Neural cell (in vitro differentiated cells): ENCODE measurements around the gene LHX4.

Experiments used
- EZH2 ChIP-seq: fragments of 200-600, 300-800 bp; shearing (Covaris generic), sonication (generic); IDR thresholded peaks from 2 replicates; pipeline ENCODE4 v1.6.1; 2014; ENCODE audit warnings: antibody characterized with exemption, low read length, borderline replicate concordance, mild to moderate bottlenecking; ENCODE audit not compliant: insufficient read depth, poor library complexity, severe bottlenecking
- MXI1 ChIP-seq: fragments of 450-650 bp; conservative IDR thresholded peaks from 2 replicates; pipeline ENCODE4 v1.6.1; 2014; ENCODE audit warnings: antibody characterized with exemption, mild to moderate bottlenecking; ENCODE audit not compliant: poor library complexity, severe bottlenecking
- RAD21 ChIP-seq: fragments of 450-650 bp; conservative IDR thresholded peaks from 2 replicates; pipeline ENCODE4 v1.6.1; 2014; ENCODE audit warnings: antibody characterized with exemption, mild to moderate bottlenecking, moderate library complexity
- SMC3 ChIP-seq: fragments of 450-650 bp; conservative IDR thresholded peaks from 2 replicates; pipeline ENCODE4 v1.6.1; 2014; ENCODE audit warnings: antibody characterized with exemption, mild to moderate bottlenecking, moderate library complexity; ENCODE audit not compliant: poor library complexity
- TAF1 ChIP-seq: IDR thresholded peaks from 2 replicates; pipeline ENCODE4 v1.6.1; 2012; ENCODE audit warnings: low read depth
- TF ChIP-seq, protein P1 (sequence below): IDR thresholded peaks from 2 replicates; pipeline ENCODE4 v1.6.1; 2012; ENCODE audit warnings: borderline replicate concordance
- TF ChIP-seq, protein P2 (sequence below): fragments of 450-650 bp; IDR thresholded peaks from 2 replicates; pipeline ENCODE4 v1.5.1; 2014; ENCODE audit warnings: antibody characterized with exemption, mild to moderate bottlenecking, moderate library complexity; ENCODE audit not compliant: poor library complexity, severe bottlenecking

DNA sequence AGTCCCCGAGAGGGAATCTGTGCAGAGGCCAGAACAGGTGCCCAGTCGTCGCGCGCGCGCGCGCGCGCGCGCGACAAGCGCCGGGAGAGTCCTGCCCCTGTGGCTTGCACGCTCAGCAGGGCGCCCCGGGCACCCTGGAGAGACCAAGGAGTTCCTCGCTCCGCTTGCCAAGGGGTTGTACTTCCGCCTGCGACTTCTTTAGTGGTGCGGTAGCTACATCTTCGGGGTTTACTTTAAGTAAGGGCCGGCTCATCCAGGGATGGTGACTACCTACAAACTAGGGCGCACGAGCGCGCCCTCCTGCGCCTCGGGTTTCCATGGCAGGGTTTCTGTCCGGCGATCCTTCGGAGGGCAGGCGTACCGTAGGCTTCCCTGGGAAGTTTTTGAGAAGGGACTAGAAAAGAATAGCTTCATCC, 1.4 kb downstream of the LHX4 start:
- TF ChIP-seq, protein P1, sequence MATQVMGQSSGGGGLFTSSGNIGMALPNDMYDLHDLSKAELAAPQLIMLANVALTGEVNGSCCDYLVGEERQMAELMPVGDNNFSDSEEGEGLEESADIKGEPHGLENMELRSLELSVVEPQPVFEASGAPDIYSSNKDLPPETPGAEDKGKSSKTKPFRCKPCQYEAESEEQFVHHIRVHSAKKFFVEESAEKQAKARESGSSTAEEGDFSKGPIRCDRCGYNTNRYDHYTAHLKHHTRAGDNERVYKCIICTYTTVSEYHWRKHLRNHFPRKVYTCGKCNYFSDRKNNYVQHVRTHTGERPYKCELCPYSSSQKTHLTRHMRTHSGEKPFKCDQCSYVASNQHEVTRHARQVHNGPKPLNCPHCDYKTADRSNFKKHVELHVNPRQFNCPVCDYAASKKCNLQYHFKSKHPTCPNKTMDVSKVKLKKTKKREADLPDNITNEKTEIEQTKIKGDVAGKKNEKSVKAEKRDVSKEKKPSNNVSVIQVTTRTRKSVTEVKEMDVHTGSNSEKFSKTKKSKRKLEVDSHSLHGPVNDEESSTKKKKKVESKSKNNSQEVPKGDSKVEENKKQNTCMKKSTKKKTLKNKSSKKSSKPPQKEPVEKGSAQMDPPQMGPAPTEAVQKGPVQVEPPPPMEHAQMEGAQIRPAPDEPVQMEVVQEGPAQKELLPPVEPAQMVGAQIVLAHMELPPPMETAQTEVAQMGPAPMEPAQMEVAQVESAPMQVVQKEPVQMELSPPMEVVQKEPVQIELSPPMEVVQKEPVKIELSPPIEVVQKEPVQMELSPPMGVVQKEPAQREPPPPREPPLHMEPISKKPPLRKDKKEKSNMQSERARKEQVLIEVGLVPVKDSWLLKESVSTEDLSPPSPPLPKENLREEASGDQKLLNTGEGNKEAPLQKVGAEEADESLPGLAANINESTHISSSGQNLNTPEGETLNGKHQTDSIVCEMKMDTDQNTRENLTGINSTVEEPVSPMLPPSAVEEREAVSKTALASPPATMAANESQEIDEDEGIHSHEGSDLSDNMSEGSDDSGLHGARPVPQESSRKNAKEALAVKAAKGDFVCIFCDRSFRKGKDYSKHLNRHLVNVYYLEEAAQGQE: no peak
- no peak for TF ChIP-seq EZH2
- no peak for TF ChIP-seq RAD21
- TF ChIP-seq, protein P2, sequence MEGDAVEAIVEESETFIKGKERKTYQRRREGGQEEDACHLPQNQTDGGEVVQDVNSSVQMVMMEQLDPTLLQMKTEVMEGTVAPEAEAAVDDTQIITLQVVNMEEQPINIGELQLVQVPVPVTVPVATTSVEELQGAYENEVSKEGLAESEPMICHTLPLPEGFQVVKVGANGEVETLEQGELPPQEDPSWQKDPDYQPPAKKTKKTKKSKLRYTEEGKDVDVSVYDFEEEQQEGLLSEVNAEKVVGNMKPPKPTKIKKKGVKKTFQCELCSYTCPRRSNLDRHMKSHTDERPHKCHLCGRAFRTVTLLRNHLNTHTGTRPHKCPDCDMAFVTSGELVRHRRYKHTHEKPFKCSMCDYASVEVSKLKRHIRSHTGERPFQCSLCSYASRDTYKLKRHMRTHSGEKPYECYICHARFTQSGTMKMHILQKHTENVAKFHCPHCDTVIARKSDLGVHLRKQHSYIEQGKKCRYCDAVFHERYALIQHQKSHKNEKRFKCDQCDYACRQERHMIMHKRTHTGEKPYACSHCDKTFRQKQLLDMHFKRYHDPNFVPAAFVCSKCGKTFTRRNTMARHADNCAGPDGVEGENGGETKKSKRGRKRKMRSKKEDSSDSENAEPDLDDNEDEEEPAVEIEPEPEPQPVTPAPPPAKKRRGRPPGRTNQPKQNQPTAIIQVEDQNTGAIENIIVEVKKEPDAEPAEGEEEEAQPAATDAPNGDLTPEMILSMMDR: peak; percentile 29
- no peak for TF ChIP-seq SMC3
- no peak for TF ChIP-seq TAF1
- TF ChIP-seq MXI1: no peak
